ENCODE results near the gene GDF3.
"Not testable (repeated sequence)": the region's sequence is repeated elsewhere in the genome, so short reads cannot be mapped to it uniquely, and the experiment has no call there.

The GDF3 gene

DNA sequence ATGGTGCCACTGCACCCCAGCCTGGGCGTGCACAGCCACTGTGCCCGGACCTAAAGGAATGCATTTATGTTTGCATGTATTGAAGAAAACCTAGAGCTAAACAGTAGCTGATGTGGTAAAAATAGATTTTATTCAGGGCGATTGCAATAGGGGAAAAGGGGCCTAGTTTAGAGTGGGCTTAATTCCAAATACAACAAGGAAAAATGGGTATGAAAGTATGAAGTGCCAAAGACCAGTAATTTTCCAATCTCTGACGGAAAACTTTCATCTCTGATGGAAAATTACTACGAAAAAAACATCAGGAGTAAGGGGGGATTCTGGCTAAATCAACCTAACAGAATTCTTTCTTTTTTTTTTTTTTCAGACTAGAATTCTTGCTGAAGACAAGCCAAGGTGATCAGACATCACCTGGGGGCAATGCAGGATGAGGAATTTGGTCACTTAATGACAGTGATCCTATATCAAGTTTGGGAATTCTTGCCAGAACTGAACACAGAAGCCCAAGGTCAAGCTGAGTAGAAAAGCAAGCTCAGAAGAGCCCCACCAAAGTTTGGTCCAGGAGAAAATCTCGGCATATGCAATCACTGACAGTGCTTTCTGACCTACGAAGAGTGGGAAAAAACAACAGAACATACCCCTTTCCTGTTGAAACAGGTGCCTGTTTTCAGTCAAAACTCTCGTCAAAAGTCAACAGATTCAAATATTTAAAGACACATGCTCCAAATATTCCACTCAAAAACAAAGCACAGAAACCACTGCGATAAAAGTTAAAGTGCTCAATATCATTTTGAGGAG lies 16.1 kb downstream of the GDF3 start:
- Histone ChIP-seq H3K9me3 (ENCODE audit: insufficient read depth, low read depth, low read length) (no peaks in the 10 kb centered on the region), H2AFZ (ENCODE audit: low read length) (no peak overlapping the region), H3K27me3 (ENCODE audit: insufficient read depth, low read length, poor library complexity, severe bottlenecking) (no peaks in the 10 kb centered on the region), H3K9ac (ENCODE audit: low read depth, low read length, poor library complexity, severe bottlenecking) (no peak overlapping the region), H3F3A (ENCODE audit: low read depth) (no peaks in the 10 kb centered on the region), H3K4me2 (ENCODE audit: low read depth, low read length, poor library complexity, severe bottlenecking) (no peak overlapping the region), H3K79me2 (ENCODE audit: insufficient read depth, low read length) (no peaks in the 10 kb centered on the region), H4K20me1 (ENCODE audit: insufficient read depth, low read length, poor library complexity, severe bottlenecking) (no peaks in the 10 kb centered on the region), H3K36me3 (ENCODE audit: insufficient read depth, low read length) (no peaks in the 10 kb centered on the region), H3K9me2 (replicated peaks; ENCODE audit: low read depth, low read length) (no peaks in the 10 kb centered on the region), H3K4me3 (ENCODE audit: low read length, poor library complexity, severe bottlenecking) (no peak overlapping the region), H3K4me1 (ENCODE audit: insufficient read depth, low read length, poor library complexity, severe bottlenecking) (peaks cover 33% of the 10 kb centered on the region)
- TF ChIP-seq EZH2phosphoT487 (IDR thresholded peaks at IDR 0.05; ENCODE audit: borderline replicate concordance) (no peak), CTCF (conservative IDR thresholded peaks at IDR 0.05; ENCODE audit: low read length) (no peak)

- no peak overlapping the region for H3K4me2 ChIP-seq (ENCODE audit: low read depth, low read length, poor library complexity, severe bottlenecking)
- no peak overlapping the region for H3K9ac ChIP-seq (ENCODE audit: low read depth, low read length, poor library complexity, severe bottlenecking)
- no peaks in the 10 kb centered on the region for H3K9me3 ChIP-seq (ENCODE audit: insufficient read depth, low read depth, low read length)
- no peaks in the 10 kb centered on the region for H3K36me3 ChIP-seq (ENCODE audit: insufficient read depth, low read length)
- no peak overlapping the region for H3K4me3 ChIP-seq (ENCODE audit: low read length, poor library complexity, severe bottlenecking)
- H2AFZ ChIP-seq (ENCODE audit: low read length): no peak overlapping the region
- H3K79me2 ChIP-seq (ENCODE audit: insufficient read depth, low read length): no peaks in the 10 kb centered on the region
- no peaks in the 10 kb centered on the region for H3K27me3 ChIP-seq (ENCODE audit: insufficient read depth, low read length, poor library complexity, severe bottlenecking)
- no peak for TF ChIP-seq EZH2phosphoT487 (IDR thresholded peaks at IDR 0.05; ENCODE audit: borderline replicate concordance)
- TF ChIP-seq CTCF (conservative IDR thresholded peaks at IDR 0.05; ENCODE audit: low read length): no peak
- H3F3A ChIP-seq (ENCODE audit: low read depth): no peaks in the 10 kb centered on the region
- H3K4me1 ChIP-seq (ENCODE audit: insufficient read depth, low read length, poor library complexity, severe bottlenecking): peaks cover 33% of the 10 kb centered on the region
- no peaks in the 10 kb centered on the region for H3K9me2 ChIP-seq (replicated peaks; ENCODE audit: low read depth, low read length)
- no peaks in the 10 kb centered on the region for H4K20me1 ChIP-seq (ENCODE audit: insufficient read depth, low read length, poor library complexity, severe bottlenecking)
Measured at GRCh38 chr12:7678744-7679143, 16.8 kb downstream of the GDF3 start.

DNA sequence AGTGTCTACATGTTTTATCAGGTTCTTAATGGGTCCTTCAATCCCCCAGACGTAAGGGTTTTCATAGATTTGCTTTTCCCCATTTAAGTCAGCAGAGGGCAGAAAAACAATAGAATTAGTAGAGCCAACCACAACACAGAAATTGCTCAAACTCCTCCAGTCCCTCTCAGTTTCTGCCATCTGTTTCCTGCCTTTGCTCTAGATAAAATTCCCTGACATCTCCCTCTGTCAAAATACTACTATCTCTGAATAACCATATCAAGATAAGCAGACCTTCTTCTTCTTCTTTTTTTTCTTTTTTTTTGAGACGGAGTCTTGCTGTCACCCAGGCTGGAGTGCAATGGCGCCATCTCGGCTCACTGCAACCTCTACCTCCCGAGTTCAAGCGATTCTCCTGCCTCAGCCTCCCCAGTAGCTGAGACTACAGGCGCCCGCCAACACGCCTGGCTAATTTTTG lies 18.1 kb downstream of the GDF3 start:
- not testable (repeated sequence) for H3K9me2 ChIP-seq (replicated peaks; ENCODE audit: low read depth, low read length); H4K20me1 ChIP-seq (ENCODE audit: insufficient read depth, low read length, poor library complexity, severe bottlenecking); H3F3A ChIP-seq (ENCODE audit: low read depth); H3K9ac ChIP-seq (ENCODE audit: low read depth, low read length, poor library complexity, severe bottlenecking); H3K9me3 ChIP-seq (ENCODE audit: insufficient read depth, low read depth, low read length); H3K27me3 ChIP-seq (ENCODE audit: insufficient read depth, low read length, poor library complexity, severe bottlenecking); H3K36me3 ChIP-seq (ENCODE audit: insufficient read depth, low read length); H3K79me2 ChIP-seq (ENCODE audit: insufficient read depth, low read length)
- Histone ChIP-seq H3K4me1 (ENCODE audit: insufficient read depth, low read length, poor library complexity, severe bottlenecking) (peaks cover 33% of the 10 kb centered on the region), H3K4me3 (ENCODE audit: low read length, poor library complexity, severe bottlenecking) (peak overlapping the region; percentile 8), H2AFZ (ENCODE audit: low read length) (peak overlapping the region; percentile 9; the same call in 1 of the 2 replicates), H3K4me2 (ENCODE audit: low read depth, low read length, poor library complexity, severe bottlenecking) (peak overlapping the region; percentile 14)
- peak; percentile 71 for TF ChIP-seq CTCF (conservative IDR thresholded peaks at IDR 0.05; ENCODE audit: low read length)

DNA sequence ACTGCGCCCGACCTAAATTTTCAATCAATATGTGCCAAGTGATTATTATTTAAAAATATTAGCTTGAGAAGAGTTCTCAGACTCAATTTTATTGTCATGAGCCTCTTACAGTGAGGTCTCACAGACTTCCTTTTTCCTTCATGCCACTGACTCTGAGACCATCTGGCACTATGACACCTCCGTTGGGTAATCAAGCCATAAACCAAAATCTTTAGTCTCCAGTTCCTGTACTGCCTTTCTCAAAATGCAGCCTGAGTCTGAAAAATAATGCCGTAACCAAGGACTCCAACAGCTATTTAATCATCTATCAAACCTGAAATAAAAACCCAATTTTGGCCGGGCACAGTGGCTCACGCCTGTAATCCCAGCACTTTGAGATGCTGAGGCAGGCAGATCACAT lies 20.1 kb downstream of the GDF3 start:
- 0 out of 2 replicates have a peak overlapping the region, but pooled peaks have one; percentile 39 for H2AFZ ChIP-seq (ENCODE audit: low read length)
- peak overlapping the region; percentile 53 for H3K4me2 ChIP-seq (ENCODE audit: low read depth, low read length, poor library complexity, severe bottlenecking)
- H3K27me3 ChIP-seq (ENCODE audit: insufficient read depth, low read length, poor library complexity, severe bottlenecking); H3K36me3 ChIP-seq (ENCODE audit: insufficient read depth, low read length); H3F3A ChIP-seq (ENCODE audit: low read depth); H3K9me3 ChIP-seq (ENCODE audit: insufficient read depth, low read depth, low read length); H3K79me2 ChIP-seq (ENCODE audit: insufficient read depth, low read length); H3K4me3 ChIP-seq (ENCODE audit: low read length, poor library complexity, severe bottlenecking); H3K9me2 ChIP-seq (replicated peaks; ENCODE audit: low read depth, low read length); H4K20me1 ChIP-seq (ENCODE audit: insufficient read depth, low read length, poor library complexity, severe bottlenecking): not testable (repeated sequence)
- H3K4me1 ChIP-seq (ENCODE audit: insufficient read depth, low read length, poor library complexity, severe bottlenecking): peaks cover 33% of the 10 kb centered on the region
- H3K9ac ChIP-seq (ENCODE audit: low read depth, low read length, poor library complexity, severe bottlenecking): peak overlapping the region; percentile 27
